ENCODE data around the gene ZNRF1. TPM values are rescaled to one million over a fixed set of nuclear protein-coding genes. Genes with fewer than 3 reads are reported as not detected.
A peak's percentile ranks its signal among the peaks of the same experiment; 100 is the strongest.

ZNRF1 gene
- total RNA-seq, 1 donor from 2014 or later = 2.8 TPM

DNA sequence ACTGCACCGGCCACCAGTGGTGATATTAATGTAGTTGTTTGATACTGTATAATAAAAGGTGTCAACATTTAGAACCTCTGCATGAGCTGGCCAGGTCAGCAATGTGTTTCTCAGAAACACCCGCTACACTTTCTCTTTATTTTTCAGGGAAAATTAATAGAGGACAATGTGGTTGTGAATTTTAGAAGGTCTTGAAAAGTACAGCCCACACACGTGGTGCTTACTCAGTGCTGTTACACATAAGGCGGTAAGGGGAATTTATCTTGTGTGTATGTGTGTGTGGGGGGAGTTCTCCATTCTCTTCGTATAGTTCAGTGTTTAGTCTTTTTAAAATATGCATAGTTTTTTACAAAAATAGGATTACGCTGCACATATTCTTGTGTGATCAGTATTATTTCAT lies 145.1 kb downstream of the ZNRF1 start:
- H3K36me3 Mint-ChIP-seq (ENCODE audit: low read depth) = peaks cover under 1% of the 10 kb centered on the region
- ATAC-seq (ENCODE audit: low read depth) = no peak
- peaks cover under 1% of the 10 kb centered on the region for H3K4me1 Mint-ChIP-seq
- H3K27me3 Mint-ChIP-seq = peaks cover 5% of the 10 kb centered on the region
- ChIA-PET CTCF (no interaction called here), POLR2A (no interaction called here)
- no peak for DNase-seq
- no peak overlapping the region for H3K4me3 Mint-ChIP-seq
- no peaks in the 10 kb centered on the region for H3K9me3 Mint-ChIP-seq
- intact Hi-C loops (cut with micrococcal nuclease) = no loop called here
- no peak overlapping the region for H3K27ac Mint-ChIP-seq
- TF ChIP-seq, protein P1, sequence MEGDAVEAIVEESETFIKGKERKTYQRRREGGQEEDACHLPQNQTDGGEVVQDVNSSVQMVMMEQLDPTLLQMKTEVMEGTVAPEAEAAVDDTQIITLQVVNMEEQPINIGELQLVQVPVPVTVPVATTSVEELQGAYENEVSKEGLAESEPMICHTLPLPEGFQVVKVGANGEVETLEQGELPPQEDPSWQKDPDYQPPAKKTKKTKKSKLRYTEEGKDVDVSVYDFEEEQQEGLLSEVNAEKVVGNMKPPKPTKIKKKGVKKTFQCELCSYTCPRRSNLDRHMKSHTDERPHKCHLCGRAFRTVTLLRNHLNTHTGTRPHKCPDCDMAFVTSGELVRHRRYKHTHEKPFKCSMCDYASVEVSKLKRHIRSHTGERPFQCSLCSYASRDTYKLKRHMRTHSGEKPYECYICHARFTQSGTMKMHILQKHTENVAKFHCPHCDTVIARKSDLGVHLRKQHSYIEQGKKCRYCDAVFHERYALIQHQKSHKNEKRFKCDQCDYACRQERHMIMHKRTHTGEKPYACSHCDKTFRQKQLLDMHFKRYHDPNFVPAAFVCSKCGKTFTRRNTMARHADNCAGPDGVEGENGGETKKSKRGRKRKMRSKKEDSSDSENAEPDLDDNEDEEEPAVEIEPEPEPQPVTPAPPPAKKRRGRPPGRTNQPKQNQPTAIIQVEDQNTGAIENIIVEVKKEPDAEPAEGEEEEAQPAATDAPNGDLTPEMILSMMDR (IDR thresholded peaks at IDR 0.05) = no peak

DNA sequence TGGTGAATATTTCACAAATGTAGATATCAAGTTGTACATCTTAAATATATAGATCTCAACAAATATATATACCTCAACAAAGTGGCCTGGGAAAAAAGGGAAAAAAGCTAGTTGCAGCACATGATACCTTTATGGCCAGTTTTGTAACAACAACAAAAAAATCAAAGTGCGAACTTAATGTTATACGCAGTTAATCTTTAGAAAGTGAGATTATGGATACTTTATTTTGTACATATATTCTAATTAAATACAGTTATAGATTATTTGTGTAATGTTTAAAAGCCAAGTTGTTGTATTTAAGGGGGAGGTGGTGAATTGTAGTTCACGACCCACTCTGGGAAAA lies 149.1 kb downstream of the ZNRF1 start:
- H3K27me3 Mint-ChIP-seq = no peaks in the 10 kb centered on the region
- H3K4me3 Mint-ChIP-seq = peak overlapping the region; percentile 89
- peaks cover 18% of the 10 kb centered on the region for H3K9me3 Mint-ChIP-seq
- TF ChIP-seq, protein P1 (IDR thresholded peaks at IDR 0.05) = no peak
- CTCF ChIA-PET = interaction anchor here (1.1 kb wide), 1 partner anchor 37 kb away, joined by 3 read pairs; no protein-coding TSS in a partner anchor
- intact Hi-C loops (cut with micrococcal nuclease) = loop anchor here (1.0 to 2.0 kb wide), 12 partner anchors 37 to 851 kb away; partner anchors contain the start of genes ADAT1, CFDP1, GLG1 and KARS1
- ATAC-seq (ENCODE audit: low read depth) = no peak
- POLR2A ChIA-PET = interaction anchor here (1.0 kb wide), 1 partner anchor 500 kb away, joined by 3 read pairs; the partner anchor contains the start of genes KARS1 and TERF2IP
- DNase-seq = no peak
- peaks cover 26% of the 10 kb centered on the region for H3K36me3 Mint-ChIP-seq (ENCODE audit: low read depth)
- peaks cover 26% of the 10 kb centered on the region for H3K4me1 Mint-ChIP-seq
- no peak overlapping the region for H3K27ac Mint-ChIP-seq

DNA sequence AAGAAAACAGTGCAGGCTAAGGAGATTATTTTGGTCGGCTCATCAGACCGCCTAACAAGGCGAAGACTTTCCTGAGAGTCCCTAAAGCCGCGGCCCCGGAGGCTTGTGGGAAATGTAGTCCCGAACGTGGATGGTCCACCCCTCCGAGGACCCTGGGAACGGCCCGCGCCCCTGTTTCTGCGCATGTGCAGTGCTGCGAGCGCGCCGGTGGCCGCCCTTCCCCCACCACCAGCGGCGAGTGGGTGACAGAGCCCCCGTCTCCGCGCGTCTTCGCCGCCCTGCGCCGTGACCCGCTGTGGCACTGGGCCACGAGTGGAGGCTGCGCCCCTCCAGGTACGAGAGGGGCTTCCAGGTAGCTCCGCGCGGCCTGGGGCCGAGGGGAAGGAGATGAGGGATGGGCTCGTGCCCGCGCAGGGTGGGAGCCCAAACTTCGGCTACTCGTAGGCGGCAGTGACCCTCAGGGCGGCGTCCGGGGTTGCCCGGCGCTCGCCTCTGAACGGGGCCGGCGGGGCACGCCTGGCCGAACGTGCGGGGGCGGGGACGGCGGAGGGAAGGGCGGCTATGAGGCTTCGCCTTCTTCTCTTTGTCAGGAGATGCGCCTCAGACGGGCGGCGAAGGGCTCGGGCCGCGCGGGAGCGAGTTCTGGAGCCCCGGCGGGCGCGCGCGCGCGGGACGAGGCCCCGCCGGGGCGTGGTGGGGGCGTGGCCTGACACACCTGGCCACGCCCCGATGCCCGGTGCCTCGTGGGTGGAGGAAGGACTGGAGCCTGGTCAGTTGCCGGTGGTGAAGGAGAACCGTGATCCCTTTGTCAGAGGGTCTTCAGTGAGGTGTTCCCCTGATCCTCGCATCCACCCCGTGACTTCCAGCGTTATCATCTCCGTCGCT lies 149.7 kb downstream of the ZNRF1 start, which contains the start of gene ZFP1:
Gene ZFP1 (plus strand): TSS at position 214 of the 885 bp plus-strand sequence. CDS start 4,428 bp downstream, outside the sequence.
- intact Hi-C loops (cut with micrococcal nuclease) = loop anchor here (1.0 to 2.0 kb wide), 12 partner anchors 38 to 852 kb away; partner anchors contain the start of genes ADAT1, CFDP1, GLG1 and KARS1
- ChIA-PET POLR2A (interaction anchor here (0.8 to 1.0 kb wide), 2 partner anchors 285 to 499 kb away, joined by 3 read pairs; partner anchors contain the start of genes CFDP1, KARS1 and TERF2IP), CTCF (interaction anchor here (1.1 kb wide), 1 partner anchor 37 kb away, joined by 3 read pairs; no protein-coding TSS in a partner anchor)
- H3K9me3 Mint-ChIP-seq = peaks cover 18% of the 10 kb centered on the region
- peak; percentile 86 for ATAC-seq (ENCODE audit: low read depth)
- DNase-seq = peak; percentile 97
- peak within 1 kb of the TSS; percentile 87 for H3K27ac Mint-ChIP-seq
- TF ChIP-seq, protein P1 (IDR thresholded peaks at IDR 0.05) = no peak
- H3K4me1 Mint-ChIP-seq = peaks cover 29% of the 10 kb centered on the region
- H3K4me3 Mint-ChIP-seq = peak within 1 kb of the TSS; percentile 89
- no peaks in the 10 kb centered on the region for H3K27me3 Mint-ChIP-seq
- H3K36me3 Mint-ChIP-seq (ENCODE audit: low read depth) = peaks cover 29% of the 10 kb centered on the region

DNA sequence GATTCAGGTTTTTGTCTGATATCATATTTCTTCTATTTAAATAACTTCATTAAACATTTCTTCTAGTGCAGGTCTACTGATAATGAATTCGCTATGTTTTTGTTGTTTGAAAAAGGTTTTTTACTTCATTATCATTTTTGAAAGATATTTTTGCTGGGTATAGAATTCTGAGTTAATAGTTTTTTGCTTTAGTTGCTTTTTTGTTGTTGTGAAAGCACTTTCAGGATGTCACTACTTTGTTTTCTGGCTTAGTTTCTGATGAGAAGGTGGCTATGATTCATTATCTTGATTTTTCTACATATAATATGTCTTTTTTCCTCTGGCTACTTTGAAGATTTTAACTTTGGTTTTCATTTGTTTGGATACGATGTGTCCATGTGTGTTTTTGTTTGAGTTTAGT lies 153.0 kb downstream of the ZNRF1 start:
- intact Hi-C loops (cut with micrococcal nuclease) = loop anchor here (1.0 to 2.0 kb wide), 2 partner anchors 67 to 415 kb away; partner anchors contain the start of genes CTRB1 and GABARAPL2
- ChIA-PET CTCF (no interaction called here), POLR2A (no interaction called here)
- peaks cover 31% of the 10 kb centered on the region for H3K4me1 Mint-ChIP-seq
- TF ChIP-seq, protein P1 (IDR thresholded peaks at IDR 0.05) = no peak
- peak overlapping the region; percentile 70 for H3K4me3 Mint-ChIP-seq
- H3K27me3 Mint-ChIP-seq = no peaks in the 10 kb centered on the region
- DNase-seq (no peak), ATAC-seq (ENCODE audit: low read depth) (no peak)
- H3K27ac Mint-ChIP-seq = peak overlapping the region; percentile 80
- peaks cover 49% of the 10 kb centered on the region for H3K36me3 Mint-ChIP-seq (ENCODE audit: low read depth)
- H3K9me3 Mint-ChIP-seq = peaks cover 21% of the 10 kb centered on the region

DNA sequence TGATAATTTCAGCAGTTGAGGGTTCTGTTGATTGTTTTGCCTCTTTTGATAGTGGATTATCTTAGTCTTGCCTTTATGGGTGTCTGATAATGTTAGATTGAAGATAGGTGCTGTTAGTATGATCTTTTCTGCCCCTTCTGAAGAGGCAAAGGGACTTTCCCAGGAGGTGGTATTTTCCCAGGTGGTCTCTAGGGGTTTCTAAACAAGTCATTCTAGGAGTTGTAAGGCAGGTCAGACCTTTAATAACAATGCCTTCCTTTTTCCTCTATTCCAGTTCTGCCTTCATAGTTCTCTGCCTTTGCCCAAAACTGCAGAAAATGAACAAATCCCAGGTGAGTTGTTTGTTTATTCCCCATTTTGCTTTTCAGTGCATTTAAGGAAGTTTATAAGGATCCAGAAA lies 153.8 kb downstream of the ZNRF1 start:
- H3K36me3 Mint-ChIP-seq (ENCODE audit: low read depth) = peaks cover 53% of the 10 kb centered on the region
- peak; percentile 19 for ATAC-seq (ENCODE audit: low read depth)

More for the DNA sequence above, 153.8 kb downstream of the ZNRF1 start:
- intact Hi-C loops (cut with micrococcal nuclease) = loop anchor here (1.0 to 2.0 kb wide), 2 partner anchors 66 to 414 kb away; partner anchors contain the start of genes CTRB1 and GABARAPL2
- DNase-seq = no peak
- H3K27me3 Mint-ChIP-seq = no peaks in the 10 kb centered on the region
- TF ChIP-seq, protein P1 (IDR thresholded peaks at IDR 0.05) = no peak
- H3K4me3 Mint-ChIP-seq = peak overlapping the region; percentile 70
- peaks cover 31% of the 10 kb centered on the region for H3K4me1 Mint-ChIP-seq
- POLR2A ChIA-PET = interaction anchor here (1.0 kb wide), 1 partner anchor 11 kb away, joined by 3 read pairs; no protein-coding TSS in a partner anchor
- CTCF ChIA-PET = no interaction called here
- H3K27ac Mint-ChIP-seq = peak overlapping the region; percentile 80
- H3K9me3 Mint-ChIP-seq = peaks cover 21% of the 10 kb centered on the region

Measured in activated B cell treated with CpG ODN at 0.5 μM for 24 hours (primary cell).